Vagina (tissue), 2 donors: ENCODE results near the gene TRABD2A. TPM values are rescaled to one million over a fixed set of nuclear protein-coding genes. Genes with fewer than 3 reads are reported as not detected.

Experiments
- DNase-seq, 2 donors: peaks; one replicate each; pipeline ENCODE4 v3.0.0-alpha.2; 2017; ENCODE audit errors: extremely low spot score in 2 of 2
- H3K27ac ChIP-seq: fragments of 200-600 bp; sonication (generic); one replicate; pipeline ENCODE4 v1.5.1; 2019
- H3K27me3 ChIP-seq: fragments of 200-600 bp; sonication (generic); one replicate; pipeline ENCODE4 v1.5.1; 2019
- H3K36me3 ChIP-seq, 2 donors: fragments of 200-600 bp; sonication (generic); one replicate each; pipeline ENCODE4 v1.5.1; 2017 to 2019
- H3K4me1 ChIP-seq: fragments of 200-600 bp; sonication (generic); one replicate; pipeline ENCODE4 v1.5.1; 2019
- H3K4me3 ChIP-seq, 2 donors: fragments of 200-600 bp; sonication (generic); 1 replicate in 1 of 2; 2 replicates in 1 of 2; pipeline ENCODE4 v1.5.1; 2016 to 2019
- H3K9me3 ChIP-seq: fragments of 200-600 bp; sonication (generic); one replicate; pipeline ENCODE4 v1.5.1; 2019
- CTCF ChIP-seq, 3 experiments: fragments of 450-650 bp in 2 of 3; fragments of 200-600 bp in 1 of 3; sonication (generic) in 1 of 3; IDR thresholded peaks; one replicate each; pipeline ENCODE4 v1.5.1; 2017 to 2019; ENCODE audit warnings: antibody characterized with exemption in 3 of 3, mild to moderate bottlenecking in 2 of 3, moderate library complexity in 2 of 3
- POLR2A ChIP-seq, 2 donors: fragments of 450-650 bp; IDR thresholded peaks; one replicate each; pipeline ENCODE4 v1.6.1; 2017; ENCODE audit warnings: antibody characterized with exemption in 2 of 2, mild to moderate bottlenecking in 2 of 2, moderate library complexity in 2 of 2
- POLR2AphosphoS5 ChIP-seq, 2 donors: sonication (generic); formaldehyde crosslinking; IDR thresholded peaks; one replicate each; pipeline ENCODE4 v1.9.0; 2017; ENCODE audit warnings: antibody characterized with exemption in 2 of 2, mild to moderate bottlenecking in 2 of 2, low read depth in 1 of 2; ENCODE audit not compliant: insufficient read depth in 1 of 2
- intact Hi-C: fragments of 100-400 bp; cut with DNase I; formaldehyde crosslinking; loops from one replicate; pipeline ENCODE4 v1.15.1; 2023
- total RNA-seq: library from RNA; depleted of rRNA; stranded (reverse); fragments of >200 nt; gene quantifications from one replicate; pipeline ENCODE4 v1.2.3, GENCODE V29; 2016

Gene TRABD2A
- total RNA-seq, 1 donor from 2014 or later: 5.4 TPM

DNA sequence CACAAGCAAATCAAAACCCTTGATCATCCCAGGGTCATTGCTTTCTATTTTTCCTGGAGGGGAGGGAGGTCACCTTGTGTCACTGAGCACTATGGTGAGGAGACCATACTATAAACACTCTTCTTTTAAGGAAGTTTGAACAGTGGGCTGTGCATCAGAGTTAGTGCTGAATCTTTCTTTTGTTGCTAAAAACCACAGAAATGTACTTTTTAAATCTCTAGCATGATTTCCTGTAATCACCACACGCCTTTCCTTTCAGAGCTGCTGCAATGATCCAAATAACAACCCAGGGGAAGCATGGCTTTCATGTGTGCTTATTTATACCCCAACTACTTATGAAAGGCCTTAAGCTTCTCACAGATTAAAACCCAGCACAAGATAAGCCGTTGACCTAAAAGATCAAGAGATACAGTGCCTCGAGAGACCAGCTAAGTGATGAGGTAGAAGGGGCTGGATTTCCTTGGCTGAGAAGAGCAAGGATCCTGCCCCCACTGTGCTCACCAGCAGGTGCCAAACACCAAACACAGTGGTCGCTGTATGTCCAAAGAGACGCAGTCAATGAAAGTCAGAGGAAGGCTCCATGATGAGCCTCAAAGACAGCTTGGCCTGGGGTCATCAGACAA is 34.7 kb downstream of the TRABD2A start:
- DNase-seq: no peak
- H3K9me3 ChIP-seq: no peaks in the 10 kb centered on the region
- no peak overlapping the region for H3K27ac ChIP-seq
- no peak overlapping the region for H3K4me3 ChIP-seq
- TF ChIP-seq POLR2A (IDR thresholded peaks at IDR 0.05) (no peak), POLR2AphosphoS5 (IDR thresholded peaks at IDR 0.05; ENCODE audit: insufficient read depth in 1 of 2, low read depth in 1 of 2) (no peak), CTCF (IDR thresholded peaks at IDR 0.05) (no peak)
- H3K27me3 ChIP-seq: no peaks in the 10 kb centered on the region
- H3K4me1 ChIP-seq: no peaks in the 10 kb centered on the region
- no peaks in the 10 kb centered on the region for H3K36me3 ChIP-seq
- intact Hi-C loops: no loop called here

DNA sequence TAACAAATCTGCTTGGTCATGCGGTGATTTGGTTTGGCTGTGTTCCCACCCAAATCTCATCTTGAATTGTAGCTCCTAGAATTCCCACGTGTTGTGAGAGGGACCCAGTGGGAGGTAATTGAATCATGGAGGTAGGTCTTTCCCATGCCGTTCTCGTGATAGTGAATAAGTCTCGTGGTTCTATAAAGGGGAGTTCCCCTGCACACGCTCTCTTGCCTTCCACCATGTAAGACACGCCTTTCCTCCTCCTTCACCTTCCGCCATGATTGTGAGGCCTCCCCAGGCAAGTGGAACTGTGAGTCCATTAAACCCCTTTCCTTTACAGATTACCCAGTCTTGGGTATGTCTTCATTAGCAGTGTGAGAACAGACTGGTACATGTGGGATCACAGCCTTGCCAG is 36.7 kb downstream of the TRABD2A start:
- intact Hi-C loops: no loop called here
- no peaks in the 10 kb centered on the region for H3K27me3 ChIP-seq
- no peak overlapping the region for H3K4me3 ChIP-seq
- TF ChIP-seq POLR2A (IDR thresholded peaks at IDR 0.05) (no peak), POLR2AphosphoS5 (IDR thresholded peaks at IDR 0.05; ENCODE audit: insufficient read depth in 1 of 2, low read depth in 1 of 2) (no peak), CTCF (IDR thresholded peaks at IDR 0.05) (no peak)
- DNase-seq: no peak
- H3K9me3 ChIP-seq: no peaks in the 10 kb centered on the region
- no peaks in the 10 kb centered on the region for H3K36me3 ChIP-seq
- H3K4me1 ChIP-seq: no peaks in the 10 kb centered on the region
- no peak overlapping the region for H3K27ac ChIP-seq

- intact Hi-C loops: no loop called here
- TF ChIP-seq POLR2A (IDR thresholded peaks at IDR 0.05) (no peak), POLR2AphosphoS5 (IDR thresholded peaks at IDR 0.05; ENCODE audit: insufficient read depth in 1 of 2, low read depth in 1 of 2) (no peak), CTCF (IDR thresholded peaks at IDR 0.05) (no peak)
- Histone ChIP-seq H3K4me1 (no peaks in the 10 kb centered on the region), H3K4me3 (no peak overlapping the region), H3K9me3 (no peaks in the 10 kb centered on the region), H3K27me3 (no peaks in the 10 kb centered on the region), H3K36me3 (no peaks in the 10 kb centered on the region), H3K27ac (no peak overlapping the region)
- no peak for DNase-seq
Measured at GRCh38 chr2:84841577-84841976, 39.3 kb downstream of the TRABD2A start.

DNA sequence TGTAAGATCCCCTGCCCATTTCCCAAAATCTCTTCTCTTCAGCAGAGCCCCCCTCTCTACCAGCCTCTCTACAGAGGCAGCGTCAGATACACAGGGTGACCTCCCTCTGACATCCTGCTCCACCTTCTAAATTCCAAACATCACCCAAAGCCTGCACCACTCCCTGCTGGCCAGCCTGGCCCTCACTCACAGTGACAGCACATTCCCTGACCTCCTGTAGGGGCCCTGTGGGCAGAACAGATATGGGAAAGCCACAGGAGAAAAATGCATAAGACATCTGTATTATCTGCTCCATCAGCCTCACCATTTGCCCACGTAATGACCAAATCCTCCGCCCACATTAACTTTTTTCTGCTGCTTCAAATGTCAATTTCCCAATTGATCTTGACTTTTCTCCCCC is 40.6 kb downstream of the TRABD2A start:
- TF ChIP-seq POLR2A (IDR thresholded peaks at IDR 0.05) (no peak), CTCF (IDR thresholded peaks at IDR 0.05) (no peak), POLR2AphosphoS5 (IDR thresholded peaks at IDR 0.05; ENCODE audit: insufficient read depth in 1 of 2, low read depth in 1 of 2) (no peak)
- no peak overlapping the region for H3K4me3 ChIP-seq
- intact Hi-C loops: no loop called here
- H3K4me1 ChIP-seq: no peaks in the 10 kb centered on the region
- no peak overlapping the region for H3K27ac ChIP-seq
- no peak for DNase-seq
- no peaks in the 10 kb centered on the region for H3K9me3 ChIP-seq
- no peaks in the 10 kb centered on the region for H3K36me3 ChIP-seq
- no peaks in the 10 kb centered on the region for H3K27me3 ChIP-seq

DNA sequence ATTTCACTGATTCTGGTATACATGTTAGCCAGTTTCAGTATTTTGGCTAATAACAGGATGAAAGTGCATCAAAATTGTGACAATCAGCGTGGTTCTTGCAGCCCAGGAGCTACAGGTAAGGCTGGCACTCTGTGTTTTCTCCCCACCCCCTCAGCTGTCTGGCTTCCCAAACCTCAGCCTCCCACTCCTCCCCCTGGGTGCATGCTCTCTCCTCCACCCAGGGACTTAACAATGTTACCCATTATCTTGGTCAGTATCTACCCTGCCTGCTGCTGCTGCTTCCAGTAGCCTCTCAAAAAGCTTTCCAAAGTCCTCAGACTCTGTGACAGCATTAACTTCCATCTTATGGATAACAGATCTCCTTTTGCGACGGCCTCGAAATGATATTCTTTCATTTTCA is 41.0 kb downstream of the TRABD2A start:
- H3K27ac ChIP-seq: no peak overlapping the region
- intact Hi-C loops: no loop called here
- no peaks in the 10 kb centered on the region for H3K36me3 ChIP-seq
- no peak for DNase-seq
- H3K9me3 ChIP-seq: no peaks in the 10 kb centered on the region
- no peak for TF ChIP-seq CTCF (IDR thresholded peaks at IDR 0.05)
- no peak for TF ChIP-seq POLR2AphosphoS5 (IDR thresholded peaks at IDR 0.05; ENCODE audit: insufficient read depth in 1 of 2, low read depth in 1 of 2)
- H3K4me3 ChIP-seq: no peak overlapping the region
- H3K27me3 ChIP-seq: no peaks in the 10 kb centered on the region
- H3K4me1 ChIP-seq: no peaks in the 10 kb centered on the region
